LNCaP clone FGC (cell line): Measurements from ENCODE around the gene NRGN.

Experiments
- DNase-seq: peaks from one replicate; pipeline ENCODE4 v3.0.0-alpha.2; 2011; ENCODE audit warnings: low read depth
- H3K4me3 ChIP-seq: 2 replicates; pipeline ENCODE4 v1.5.1; 2011; ENCODE audit warnings: mild to moderate bottlenecking, low read depth, low read length, control low read depth
- CTCF ChIP-seq: IDR thresholded peaks from 2 replicates; pipeline ENCODE4 v1.5.1; 2012; ENCODE audit warnings: mild to moderate bottlenecking; ENCODE audit not compliant: control insufficient read depth, insufficient read depth; ENCODE audit errors: extremely low read depth

Gene NRGN

DNA sequence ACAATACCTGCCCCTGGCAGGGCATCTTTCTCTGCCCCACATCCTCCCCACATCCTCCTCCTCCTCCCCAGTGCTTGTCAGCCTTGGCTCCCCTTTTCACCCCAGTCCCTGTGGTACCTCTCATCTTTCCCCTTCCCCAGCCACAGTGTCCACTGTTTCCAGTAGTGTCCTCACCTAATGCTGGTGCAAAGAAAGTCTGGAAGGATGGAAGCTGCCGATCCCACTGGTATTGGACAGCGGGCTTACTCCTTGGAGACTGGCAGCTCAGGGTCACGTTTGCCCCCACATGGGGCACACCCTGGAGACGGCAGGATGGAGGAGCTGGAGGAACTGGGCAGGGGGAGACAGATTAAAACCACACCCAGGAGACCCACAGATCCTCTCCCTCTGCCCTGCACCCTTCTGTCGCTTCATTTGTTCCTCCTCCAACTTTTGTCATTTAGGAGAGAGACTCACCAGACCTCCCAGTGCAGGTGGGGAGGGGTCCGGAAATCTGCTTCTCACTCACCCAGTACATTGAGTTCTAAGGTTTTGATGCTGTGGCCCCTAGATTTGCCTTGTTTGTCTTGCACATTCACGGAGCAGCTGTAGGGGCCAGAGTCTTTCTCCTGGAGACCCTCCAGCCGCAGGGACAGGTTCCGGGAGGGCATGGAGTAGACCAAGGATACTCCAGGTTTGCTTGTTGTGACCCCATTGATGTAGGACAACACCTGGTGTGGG, 16.5 kb downstream of the NRGN start:
- no peak overlapping the region for H3K4me3 ChIP-seq
- DNase-seq, result no peak
- no peak for TF ChIP-seq CTCF

DNA sequence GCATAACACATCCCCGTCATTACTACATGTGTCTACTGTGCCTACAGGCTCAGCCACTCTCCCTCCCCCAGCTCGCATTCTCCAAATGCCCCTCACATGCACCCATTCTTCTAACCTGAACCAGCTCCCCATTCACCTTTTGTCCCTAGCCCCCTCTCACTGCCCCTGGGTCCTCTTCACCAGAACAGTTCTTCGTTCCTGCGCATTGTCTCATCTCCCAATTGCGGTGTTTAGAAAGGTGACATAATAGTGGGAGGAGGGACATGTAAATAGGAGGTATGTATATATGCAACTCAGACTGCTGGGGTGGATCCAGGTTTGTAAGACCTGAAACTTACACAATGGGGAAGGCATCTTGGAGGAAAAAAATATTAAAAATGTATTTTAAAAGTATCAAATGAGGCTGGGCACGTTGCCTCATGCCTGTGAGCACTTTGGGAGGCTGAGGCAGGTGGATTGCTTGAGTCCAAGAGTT, 17.0 kb downstream of the NRGN start:
- no peak for DNase-seq
- H3K4me3 ChIP-seq, result no peak overlapping the region
- TF ChIP-seq CTCF, result no peak

GRCh38 chr11:124757320-124757719, 17.6 kb downstream of the NRGN start:
- TF ChIP-seq CTCF, result no peak
- H3K4me3 ChIP-seq, result no peak overlapping the region
- DNase-seq, result no peak

GRCh38 chr11:124758355-124759265, 18.9 kb downstream of the NRGN start:
- DNase-seq, result no peak
- TF ChIP-seq CTCF, result peak; percentile 55
- no peak overlapping the region for H3K4me3 ChIP-seq

- DNase-seq, result no peak
- no peak for TF ChIP-seq CTCF
- no peak overlapping the region for H3K4me3 ChIP-seq
Observed at GRCh38 chr11:124759266-124760204, 19.8 kb downstream of the NRGN start.

DNA sequence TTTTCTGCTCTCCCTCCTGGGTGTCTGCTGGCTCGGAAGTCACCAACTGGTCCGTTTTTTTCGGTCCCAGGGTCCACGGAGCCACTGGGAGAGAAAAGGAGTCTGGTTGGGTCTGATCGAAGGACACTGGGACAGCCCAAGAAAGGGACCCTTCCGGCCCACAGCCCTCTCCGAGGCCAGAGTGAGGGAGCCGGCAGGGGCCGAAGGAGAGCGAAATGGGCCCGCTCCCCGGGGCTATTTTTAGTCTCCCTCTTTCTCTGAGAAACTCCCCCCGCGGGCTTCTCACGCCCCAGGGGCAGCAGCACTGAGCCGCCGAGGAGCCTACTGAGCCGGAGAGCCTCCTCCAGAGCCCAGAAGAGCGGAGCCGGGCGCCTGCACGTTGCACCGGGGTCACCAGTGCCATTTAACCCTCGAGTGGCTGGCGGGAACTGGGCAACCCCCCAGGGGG, 20.5 kb downstream of the NRGN start:
- no peak for DNase-seq
- no peak overlapping the region for H3K4me3 ChIP-seq
- TF ChIP-seq CTCF, result no peak
